Right ventricle myocardium inferior (tissue), 1 donor: ENCODE data around the gene FAM187B. TPM values are rescaled to one million over a fixed set of nuclear protein-coding genes. Genes with fewer than 3 reads are reported as not detected.
A peak's percentile ranks its signal among the peaks of the same experiment; 100 is the strongest.
"Not testable (repeated sequence)": the region's sequence is repeated elsewhere in the genome, so short reads cannot be mapped to it uniquely, and the experiment has no call there.

ENCODE experiments used
- ATAC-seq: fragments of 200-7000 bp; cut with Tn5 transposase; one replicate; pipeline ENCODE4 v1.9.1; 2020; ENCODE audit warnings: mild to moderate bottlenecking, moderate library complexity
- DNase-seq: peaks from one replicate; pipeline ENCODE4 v3.0.0; 2021; ENCODE audit errors: missing footprints
- intact Hi-C: fragments of 100-400 bp; cut with DNase I; formaldehyde crosslinking; loops from one replicate; pipeline ENCODE4 v1.11.0; 2022
- total RNA-seq: library from RNA; stranded (reverse); fragmentation: NEBNext Ultra II Directional; extraction: Animal tissue kit (Norgen Biotek cat#: 25700); gene quantifications from one replicate; pipeline ENCODE4 v1.2.1, GENCODE V29; 2021
- donor health status: DM: no; HTN: yes; CAD: no; lungs with severe emphysema.

The FAM187B gene
- total RNA-seq, 1 donor from 2014 or later, result not detected

GRCh38 chr19:35247526-35248309 is 19.2 kb upstream of the FAM187B start:
- DNase-seq (peak; percentile 34), ATAC-seq (peak; percentile 49)
- intact Hi-C loops, result no loop called here

GRCh38 chr19:35246466-35247092 is 18.0 kb upstream of the FAM187B start:
- DNase-seq (no peak), ATAC-seq (no peak)
- intact Hi-C loops, result no loop called here

GRCh38 chr19:35241417-35241816 is 12.9 kb upstream of the FAM187B start:
- ATAC-seq (no peak), DNase-seq (no peak)
- intact Hi-C loops, result no loop called here

- intact Hi-C loops, result no loop called here
- ATAC-seq (no peak), DNase-seq (no peak)
These were observed 11.8 kb upstream of the FAM187B start for GRCh38 chr19:35240327-35240726.

- not testable (repeated sequence) for ATAC-seq
These were observed 11.1 kb upstream of the FAM187B start for GRCh38 chr19:35239597-35239996.

GRCh38 chr19:35236638-35237400 is 8.3 kb upstream of the FAM187B start:
- ATAC-seq (no peak), DNase-seq (no peak)
- intact Hi-C loops, result no loop called here

More at GRCh38 chr19:35239597-35239996, 11.1 kb upstream of the FAM187B start:
- DNase-seq, intact Hi-C loops: not testable (repeated sequence)

- ATAC-seq (no peak), DNase-seq (no peak)
- intact Hi-C loops, result no loop called here
These were observed 4.4 kb upstream of the FAM187B start for GRCh38 chr19:35232912-35233311.

- intact Hi-C loops, result no loop called here
- DNase-seq (no peak), ATAC-seq (no peak)
These were observed 3.6 kb upstream of the FAM187B start for GRCh38 chr19:35231956-35232645.

- DNase-seq, result no peak
- intact Hi-C loops, result no loop called here
- ATAC-seq, result no peak
These were observed 1.1 kb upstream of the FAM187B start for GRCh38 chr19:35229601-35230000.

GRCh38 chr19:35226748-35227147 is 1.8 kb downstream of the FAM187B start:
- ATAC-seq (no peak), DNase-seq (no peak)
- intact Hi-C loops, result no loop called here

GRCh38 chr19:35225951-35226350 is 2.6 kb downstream of the FAM187B start:
- intact Hi-C loops, result no loop called here
- no peak for DNase-seq

GRCh38 chr19:35224681-35225571 is 3.6 kb downstream of the FAM187B start:
- intact Hi-C loops, result no loop called here
- ATAC-seq (no peak), DNase-seq (no peak)

More at GRCh38 chr19:35225951-35226350, 2.6 kb downstream of the FAM187B start:
- no peak for ATAC-seq

GRCh38 chr19:35223862-35224505 is 4.6 kb downstream of the FAM187B start:
- no peak for DNase-seq
- intact Hi-C loops, result no loop called here
- no peak for ATAC-seq

GRCh38 chr19:35223084-35223790 is 5.3 kb downstream of the FAM187B start:
- DNase-seq (no peak), ATAC-seq (no peak)
- intact Hi-C loops, result no loop called here

- DNase-seq (no peak), ATAC-seq (no peak)
- intact Hi-C loops, result no loop called here
These were observed 6.0 kb downstream of the FAM187B start for GRCh38 chr19:35222373-35223015.

GRCh38 chr19:35220973-35221590 is 7.5 kb downstream of the FAM187B start:
- ATAC-seq, result not testable (repeated sequence)

More at GRCh38 chr19:35220973-35221590, 7.5 kb downstream of the FAM187B start:
- DNase-seq, intact Hi-C loops: not testable (repeated sequence)
